ENCODE results near the gene CRYGN.
A peak's percentile ranks its signal among the peaks of the same experiment; 100 is the strongest.

Gene CRYGN, protein sequence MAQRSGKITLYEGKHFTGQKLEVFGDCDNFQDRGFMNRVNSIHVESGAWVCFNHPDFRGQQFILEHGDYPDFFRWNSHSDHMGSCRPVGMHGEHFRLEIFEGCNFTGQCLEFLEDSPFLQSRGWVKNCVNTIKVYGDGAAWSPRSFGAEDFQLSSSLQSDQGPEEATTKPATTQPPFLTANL

DNA sequence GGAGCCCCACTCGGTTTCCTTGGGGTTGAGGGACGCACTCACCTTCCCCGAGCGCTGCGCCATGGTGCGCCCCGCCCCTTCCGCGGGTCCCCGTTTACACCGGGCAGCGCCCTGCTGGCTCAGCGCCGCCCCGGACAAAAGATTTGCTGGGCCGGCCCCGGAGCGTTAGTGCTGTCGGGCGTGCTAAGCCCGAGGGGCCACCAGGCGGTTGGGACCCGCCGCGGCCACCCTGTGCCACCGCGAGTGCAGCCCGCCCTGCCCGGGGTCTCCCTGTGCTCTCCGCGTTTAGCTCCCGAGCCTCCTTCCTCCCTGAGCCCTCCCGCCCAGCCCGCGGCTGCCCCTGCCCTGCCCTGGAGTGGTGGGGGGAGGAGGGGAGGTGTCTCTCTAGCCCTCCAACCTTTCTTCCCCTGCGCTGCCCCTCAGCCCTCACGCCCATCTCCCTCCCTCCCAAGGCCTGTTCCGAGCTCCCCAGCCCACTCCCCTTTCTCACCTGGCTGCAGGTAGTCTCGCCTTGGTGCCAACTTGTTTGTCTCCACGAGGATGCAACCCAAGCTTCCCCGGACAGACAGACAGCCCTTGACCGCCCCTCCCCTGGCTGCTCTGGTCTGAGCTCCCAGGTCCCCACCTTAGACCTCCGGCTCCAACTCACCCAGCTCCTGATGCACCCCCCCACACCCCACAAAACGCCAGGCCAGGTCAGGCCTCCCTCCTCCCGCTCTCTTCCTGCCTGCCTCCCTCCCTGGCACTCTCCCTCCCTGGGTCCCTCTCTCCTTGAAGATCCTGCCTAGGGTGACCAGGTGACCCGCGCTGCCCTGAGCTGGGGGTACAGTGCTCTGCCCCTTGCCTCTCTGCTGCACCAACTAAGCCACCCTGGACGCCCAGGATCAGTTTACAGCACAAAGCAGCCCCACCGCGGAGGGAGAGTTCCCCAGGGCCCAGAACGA, at the start of gene CRYGN:
Gene CRYGN, minus strand, starts transcription at position 287 of the 944 bp plus-strand sequence. Its CDS starts 224 bp downstream, at position 63.
- no peak for DNase-seq (ENCODE audit: low spot score)

DNA sequence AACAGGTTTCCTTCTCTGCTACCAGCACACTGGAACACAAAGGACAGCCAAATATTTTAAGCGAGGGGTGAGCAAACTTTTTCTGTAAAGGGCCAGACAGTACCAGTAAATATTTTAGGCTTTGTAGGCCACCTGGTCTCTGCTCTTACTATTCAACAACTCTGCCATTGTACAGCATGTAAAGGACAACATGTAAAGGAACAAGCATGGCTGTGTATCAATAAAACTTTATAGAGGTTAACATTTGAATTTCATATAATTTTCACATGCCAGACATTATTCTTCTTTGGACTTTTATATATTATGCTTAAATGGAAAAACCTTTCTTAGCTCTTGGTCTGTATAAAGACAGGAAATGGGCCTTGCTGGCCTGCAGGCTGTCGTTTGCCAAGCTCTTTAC, 49.6 kb upstream of the CRYGN start:
- DNase-seq (ENCODE audit: low spot score), result no peak

DNA sequence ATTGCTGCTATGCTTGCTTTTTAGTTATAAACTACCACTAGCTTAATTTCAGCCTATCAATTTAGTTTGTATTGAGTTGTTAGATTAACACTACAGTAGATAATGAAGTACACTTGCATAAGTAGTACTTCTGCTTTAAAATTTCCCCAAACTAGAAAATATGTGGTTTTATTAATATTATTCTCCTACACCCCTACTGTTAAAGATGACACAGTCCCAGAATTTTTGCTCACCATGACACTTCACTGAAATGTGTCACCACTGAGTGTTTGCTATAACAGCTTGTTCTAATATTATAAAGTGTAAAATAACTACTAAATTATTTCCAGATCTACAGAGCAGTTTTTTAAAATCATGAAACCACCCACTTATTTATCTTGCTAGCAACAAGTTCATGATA, 48.2 kb upstream of the CRYGN start:
- DNase-seq (ENCODE audit: low spot score), result no peak

DNA sequence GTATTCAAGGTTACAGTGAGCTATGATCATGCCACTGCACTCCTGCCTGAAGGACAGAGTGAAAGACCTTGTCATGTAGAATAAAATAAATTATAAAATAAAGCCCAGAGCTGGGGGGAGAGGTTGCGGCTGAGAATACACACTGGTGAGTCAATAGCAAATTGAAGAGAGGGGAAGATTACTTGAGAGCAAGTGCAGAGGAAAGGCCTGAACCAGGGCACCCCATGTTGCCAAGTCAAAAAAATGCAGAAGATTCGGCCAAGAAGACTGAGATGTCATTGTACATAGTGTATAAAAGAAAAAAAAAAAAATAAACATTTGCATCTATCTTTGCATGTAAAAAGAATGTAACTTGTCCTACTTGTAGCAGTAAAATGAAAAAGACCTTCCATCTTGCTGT, 47.3 kb upstream of the CRYGN start:
- DNase-seq (ENCODE audit: low spot score), result no peak

DNA sequence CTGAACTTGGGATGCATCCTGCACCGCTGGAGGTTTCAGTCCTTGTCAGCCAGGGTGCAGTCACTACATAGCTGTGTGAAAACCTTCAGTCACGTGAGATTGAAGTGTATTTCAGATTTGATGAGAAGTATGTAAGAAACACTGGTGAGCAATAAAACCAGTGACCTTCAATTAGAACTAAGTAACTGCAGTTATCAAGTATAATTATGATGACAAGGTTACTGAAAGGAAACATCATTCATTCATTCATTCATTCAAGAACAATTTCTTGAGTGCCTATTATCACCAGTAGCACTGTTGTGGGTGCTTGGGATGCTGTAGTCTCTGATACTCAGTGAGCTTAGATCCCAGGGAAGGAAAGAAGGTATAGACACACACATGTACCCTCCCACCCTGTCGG, 46.1 kb upstream of the CRYGN start:
- no peak for DNase-seq (ENCODE audit: low spot score)

DNA sequence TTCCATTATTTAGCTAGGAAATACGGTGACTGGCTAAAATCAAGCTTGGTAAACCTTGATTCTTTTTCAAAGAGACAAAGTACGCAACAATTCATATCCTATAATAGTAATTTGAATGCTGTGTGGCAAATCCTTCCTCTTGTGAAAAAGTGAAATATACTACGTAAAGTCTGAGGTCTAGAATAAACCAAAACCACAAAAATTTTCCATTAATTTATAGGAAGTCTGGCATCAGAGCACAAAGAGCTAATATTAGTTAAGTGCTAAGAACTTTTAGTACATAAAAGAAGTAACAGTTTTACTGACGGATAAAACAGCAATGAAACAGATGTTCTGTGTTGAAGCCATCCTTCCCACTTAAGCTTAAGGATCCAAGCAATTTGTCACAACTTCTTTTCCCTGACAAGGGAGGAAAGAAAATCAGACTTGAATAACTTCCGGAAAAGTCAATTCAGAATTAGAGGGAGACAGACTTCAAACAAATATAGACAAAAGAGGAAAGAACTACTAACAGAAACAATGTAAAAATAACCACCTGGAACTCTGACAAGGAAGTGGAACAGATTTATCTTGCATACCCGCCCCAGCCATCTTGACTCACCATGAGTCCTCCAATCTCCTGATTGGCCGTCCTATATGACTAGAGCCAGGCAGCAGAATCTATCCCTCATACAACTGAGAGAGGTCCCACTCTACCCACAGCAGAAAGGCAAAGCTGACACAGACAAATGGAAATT, 45.2 kb upstream of the CRYGN start:
- DNase-seq (ENCODE audit: low spot score), result peak; percentile 81

DNA sequence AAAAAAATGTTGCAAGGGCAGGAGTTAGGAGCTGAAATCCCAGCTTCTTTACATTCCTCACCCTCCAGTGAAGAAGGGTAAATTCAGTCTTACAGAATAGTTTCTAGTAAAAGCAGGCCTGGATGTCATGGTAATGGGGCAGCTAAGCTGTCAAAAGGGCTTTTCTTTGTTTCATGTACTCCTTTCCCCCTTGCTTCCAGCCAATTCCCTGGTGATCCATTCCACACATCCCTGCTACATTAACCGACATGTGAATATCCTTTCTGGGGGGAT, 43.7 kb upstream of the CRYGN start:
- DNase-seq (ENCODE audit: low spot score), result no peak

DNA sequence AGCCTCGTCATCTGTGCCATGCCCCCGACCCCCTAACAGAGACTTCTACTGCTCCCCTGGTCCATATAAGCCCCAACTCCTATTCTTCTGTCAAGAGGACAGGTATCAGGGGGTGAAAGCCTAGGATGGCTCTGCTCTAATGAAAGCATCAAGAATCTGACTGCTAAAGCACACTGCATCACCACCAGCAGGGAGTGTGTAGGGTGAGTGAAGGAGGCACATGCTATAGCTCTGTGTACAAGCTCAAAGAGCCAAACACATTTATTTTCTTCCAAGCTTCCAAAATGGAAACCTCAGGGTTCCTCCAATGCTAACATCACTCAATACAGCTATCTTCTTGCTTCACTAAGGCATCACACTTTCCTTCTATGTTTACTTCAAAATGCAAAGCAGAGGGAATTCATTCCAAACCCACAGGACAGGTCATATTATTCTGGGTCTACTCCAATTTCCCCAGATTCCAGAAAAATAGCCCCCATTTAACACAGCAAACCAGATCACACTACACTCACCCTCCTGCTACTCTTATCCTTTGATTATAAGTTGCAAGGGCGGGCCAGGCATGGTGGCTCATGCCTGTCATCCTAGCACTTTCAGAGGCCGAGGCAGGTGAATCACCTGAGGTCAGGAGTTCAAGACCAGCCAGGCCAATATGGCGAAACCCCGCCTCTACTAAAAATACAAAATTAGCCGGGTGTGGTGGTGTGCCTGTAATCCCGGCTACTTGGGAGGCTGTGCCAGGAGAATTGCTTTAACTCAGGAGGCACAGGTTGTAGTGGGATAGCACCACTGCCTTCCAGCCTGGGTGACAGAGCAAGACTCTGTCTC, 43.2 kb upstream of the CRYGN start:
- no peak for DNase-seq (ENCODE audit: low spot score)

DNA sequence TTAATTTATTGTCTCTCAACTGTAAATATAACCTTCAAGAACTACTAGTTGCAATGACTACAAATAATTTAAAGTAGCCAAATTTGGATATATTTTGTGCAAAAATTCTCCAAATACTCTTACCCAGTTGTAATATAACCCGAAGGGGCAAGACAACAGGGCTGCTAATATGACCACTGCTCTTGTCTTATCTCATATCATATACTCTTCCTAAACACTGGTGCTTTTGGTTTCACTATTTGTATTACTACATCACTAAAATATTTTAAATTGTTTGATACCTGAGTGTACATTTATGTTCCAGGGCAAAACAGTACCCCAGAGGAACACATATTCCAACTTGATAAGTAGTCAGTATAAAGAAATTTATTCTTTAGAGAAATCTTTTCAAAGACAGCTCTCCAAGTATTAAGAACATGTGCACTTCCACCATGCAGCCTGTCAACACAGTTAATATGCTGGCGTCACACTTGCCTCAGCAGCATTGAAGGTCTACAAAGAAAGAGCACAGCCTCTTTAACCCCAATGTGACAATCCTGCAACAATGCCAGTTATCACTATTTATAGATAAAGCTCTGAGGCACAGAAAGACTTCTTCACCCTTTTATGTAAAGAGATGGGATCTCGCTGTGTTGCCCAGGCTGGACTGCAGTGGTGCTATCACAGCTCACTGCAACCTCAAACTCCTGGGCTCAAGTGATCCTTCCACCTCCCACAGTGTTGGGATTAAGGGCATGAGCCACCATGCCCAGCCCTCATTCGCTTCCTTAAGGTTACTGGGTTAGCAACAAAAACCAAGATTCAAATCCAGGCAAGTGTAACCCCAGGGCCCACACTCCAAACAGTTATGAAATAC, 41.9 kb upstream of the CRYGN start:
- DNase-seq (ENCODE audit: low spot score), result no peak

DNA sequence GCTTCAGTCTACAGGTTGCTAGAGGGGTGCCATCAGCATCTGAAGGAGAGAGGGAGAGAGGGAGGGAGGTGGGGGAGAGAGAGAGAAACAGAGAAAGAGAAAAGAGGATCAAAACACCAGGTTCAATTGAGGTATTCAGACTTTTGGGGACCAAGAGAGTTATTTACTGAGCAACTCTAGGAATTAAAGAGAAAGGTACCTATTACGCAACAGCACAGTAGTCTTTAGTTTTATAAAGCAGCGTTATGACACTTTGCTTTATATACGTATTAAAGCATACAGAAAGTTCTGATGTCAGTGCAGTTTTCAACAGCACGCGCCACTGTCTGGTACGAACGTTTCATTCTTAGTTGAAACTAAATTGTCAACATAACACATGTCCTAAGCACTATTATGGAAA, 37.9 kb upstream of the CRYGN start:
- no peak for DNase-seq (ENCODE audit: low spot score)

DNA sequence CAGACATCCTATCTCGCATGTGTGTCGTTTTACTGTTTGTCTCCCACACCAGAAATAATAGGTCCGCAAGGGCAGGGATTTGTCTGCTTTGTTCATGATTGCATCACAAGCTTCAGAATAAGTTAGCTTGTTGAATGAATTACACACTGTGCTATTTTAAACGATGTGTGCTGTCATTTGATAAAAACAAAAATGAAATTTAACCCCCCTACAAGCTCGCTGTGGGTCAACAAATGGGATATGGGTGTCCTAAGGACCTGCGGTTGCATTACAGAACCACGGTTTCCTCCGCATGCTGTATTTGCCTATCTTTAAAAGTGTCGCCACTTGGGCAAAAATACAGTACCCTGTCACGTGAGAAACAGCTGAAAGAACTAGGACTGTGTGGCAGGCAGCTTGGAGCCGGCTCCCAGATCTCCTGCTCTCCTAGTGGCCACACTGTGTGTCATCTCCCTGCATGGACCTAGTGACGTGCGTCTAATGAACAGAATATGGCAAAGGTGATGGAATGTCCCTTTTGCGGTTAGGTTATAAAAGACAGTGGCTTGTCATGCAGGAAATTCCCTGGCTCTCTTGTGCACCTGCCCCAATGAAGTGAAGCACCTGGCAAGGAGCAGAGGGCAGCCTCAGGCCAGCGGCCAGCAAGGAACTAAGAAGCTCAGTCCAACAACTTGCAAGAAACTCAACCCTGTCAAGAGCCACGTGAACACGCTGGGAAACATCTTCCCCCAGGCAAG, 32.9 kb upstream of the CRYGN start:
- DNase-seq (ENCODE audit: low spot score), result no peak

DNA sequence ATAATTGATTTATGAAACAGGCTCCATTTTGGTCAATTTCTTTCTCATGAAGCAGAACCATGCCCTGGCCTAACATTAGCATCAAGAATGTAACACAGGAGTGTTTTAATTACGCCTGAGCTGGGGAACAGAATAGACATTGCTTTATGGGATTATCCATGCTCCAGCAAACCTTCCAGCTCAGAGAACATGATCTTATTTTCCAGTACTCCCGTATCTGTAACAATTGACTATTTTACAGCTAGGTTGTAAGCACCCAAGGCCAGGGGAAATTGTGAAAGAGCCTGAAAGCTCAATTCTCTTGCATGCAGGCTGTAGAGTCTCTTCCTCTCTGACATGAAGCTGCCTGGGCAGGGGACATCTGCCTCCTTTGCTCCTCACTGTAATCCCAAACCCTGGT, 30.8 kb upstream of the CRYGN start:
- DNase-seq (ENCODE audit: low spot score), result no peak

DNA sequence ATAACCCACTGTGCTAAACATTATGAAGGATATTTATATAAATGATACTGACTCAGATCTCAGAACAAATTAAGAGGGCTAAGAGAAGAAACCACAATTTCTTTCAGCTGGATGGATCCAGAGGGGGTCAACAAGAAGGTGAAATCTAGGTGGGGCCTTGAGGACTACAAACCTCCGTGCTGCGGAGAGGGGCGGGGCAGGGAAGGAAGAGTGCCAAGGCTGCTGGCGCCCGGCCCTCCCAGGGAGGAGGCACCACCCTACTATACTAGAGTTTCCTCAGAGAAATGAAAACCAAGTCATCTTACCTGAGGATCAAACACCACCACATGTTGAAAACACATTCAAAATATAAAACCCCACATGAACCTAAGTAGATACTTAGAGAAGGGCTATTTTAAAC, 29.3 kb upstream of the CRYGN start:
- DNase-seq (ENCODE audit: low spot score), result no peak

DNA sequence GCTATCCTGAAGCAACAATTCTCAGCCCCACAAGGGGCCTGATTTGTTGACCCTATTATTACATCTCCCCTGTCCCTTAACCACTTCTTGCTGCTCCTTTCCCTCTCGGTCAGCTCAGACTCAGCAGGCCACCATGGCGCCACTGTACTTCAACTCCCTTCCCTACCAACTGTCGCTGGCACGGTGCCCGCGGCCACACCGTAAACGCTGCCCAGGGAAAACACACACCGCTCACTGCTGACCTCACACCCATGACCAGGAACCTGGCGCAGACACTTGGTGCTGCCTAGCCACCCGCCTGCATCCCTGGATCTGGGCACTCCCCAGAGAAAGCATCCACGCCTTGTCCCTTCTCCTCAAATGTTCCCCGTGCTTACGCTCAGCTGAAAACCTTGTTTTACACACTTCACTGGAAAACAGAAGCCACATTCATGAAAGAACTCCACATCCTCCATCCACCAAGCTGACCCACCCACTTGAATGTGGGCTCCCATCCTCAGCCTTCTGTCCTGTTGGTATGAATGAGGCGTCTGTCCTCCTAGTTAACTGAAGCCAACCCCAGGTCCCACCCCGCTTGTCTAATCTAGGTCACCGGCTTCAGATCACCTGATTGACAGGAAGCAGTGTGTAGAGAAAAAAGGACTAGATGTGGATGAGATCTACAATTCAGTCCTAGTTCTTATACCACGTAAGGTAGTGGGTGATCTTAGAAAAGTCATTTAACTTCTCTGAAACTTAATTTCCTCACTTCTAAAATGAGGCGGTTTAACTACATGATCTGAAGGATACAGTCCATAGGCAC, 28.5 kb upstream of the CRYGN start:
- no peak for DNase-seq (ENCODE audit: low spot score)

DNA sequence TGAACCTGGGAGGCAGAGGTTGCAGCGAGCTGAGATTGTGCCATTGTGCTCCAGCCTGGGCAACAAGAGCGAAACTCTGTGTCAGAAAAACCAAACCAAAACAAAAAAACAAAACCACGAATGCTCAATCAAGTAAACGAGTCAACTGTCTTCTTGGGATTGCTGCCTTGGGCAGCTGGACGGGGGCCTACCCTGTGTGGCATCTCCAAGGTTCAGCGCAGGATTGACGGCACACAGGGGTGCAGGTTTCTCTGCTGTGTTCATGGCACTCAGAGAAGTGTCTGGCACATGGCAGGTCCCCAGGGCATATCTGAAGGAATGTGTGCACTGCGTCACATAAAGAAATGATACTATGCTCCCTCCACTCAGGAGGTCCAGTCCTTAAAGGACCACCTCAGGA, 25.2 kb upstream of the CRYGN start:
- DNase-seq (ENCODE audit: low spot score), result no peak

DNA sequence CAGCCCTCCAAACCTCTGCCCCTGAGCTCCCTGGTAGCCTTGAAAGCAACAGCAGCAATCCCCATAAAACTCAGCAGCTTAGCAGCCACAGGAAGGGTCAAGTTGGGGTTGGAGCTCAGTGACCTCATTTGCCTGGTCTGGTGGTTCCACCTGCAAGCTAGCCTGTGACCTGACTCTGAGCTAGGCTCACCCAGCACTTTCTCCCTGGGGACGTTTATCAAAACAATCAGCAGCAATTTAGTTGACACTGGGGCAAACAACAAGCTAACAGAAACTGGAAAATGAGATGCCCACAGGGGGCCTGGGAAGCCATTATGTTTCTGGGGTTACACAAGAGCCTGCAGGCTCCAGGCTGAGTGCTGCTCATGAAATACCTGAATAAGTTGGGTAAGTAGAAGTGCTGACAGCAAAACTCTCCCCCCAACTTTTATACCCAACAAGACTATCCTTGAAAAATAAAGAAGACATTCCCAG, 22.4 kb upstream of the CRYGN start:
- no peak for DNase-seq (ENCODE audit: low spot score)

DNA sequence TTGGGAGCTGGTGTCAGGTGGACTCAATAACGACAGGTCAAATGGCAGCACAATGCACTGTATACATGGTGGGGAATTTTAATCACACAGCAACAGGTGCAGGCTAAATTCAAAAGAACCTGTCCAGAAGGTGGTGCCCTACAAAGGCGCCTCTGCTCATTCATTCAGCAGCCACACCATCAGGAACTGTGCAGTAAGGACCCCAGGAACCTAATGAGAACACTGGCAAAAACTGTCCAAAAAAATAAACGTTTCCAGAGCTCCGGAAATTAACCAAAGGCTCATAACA, 21.9 kb upstream of the CRYGN start:
- DNase-seq (ENCODE audit: low spot score), result no peak

DNA sequence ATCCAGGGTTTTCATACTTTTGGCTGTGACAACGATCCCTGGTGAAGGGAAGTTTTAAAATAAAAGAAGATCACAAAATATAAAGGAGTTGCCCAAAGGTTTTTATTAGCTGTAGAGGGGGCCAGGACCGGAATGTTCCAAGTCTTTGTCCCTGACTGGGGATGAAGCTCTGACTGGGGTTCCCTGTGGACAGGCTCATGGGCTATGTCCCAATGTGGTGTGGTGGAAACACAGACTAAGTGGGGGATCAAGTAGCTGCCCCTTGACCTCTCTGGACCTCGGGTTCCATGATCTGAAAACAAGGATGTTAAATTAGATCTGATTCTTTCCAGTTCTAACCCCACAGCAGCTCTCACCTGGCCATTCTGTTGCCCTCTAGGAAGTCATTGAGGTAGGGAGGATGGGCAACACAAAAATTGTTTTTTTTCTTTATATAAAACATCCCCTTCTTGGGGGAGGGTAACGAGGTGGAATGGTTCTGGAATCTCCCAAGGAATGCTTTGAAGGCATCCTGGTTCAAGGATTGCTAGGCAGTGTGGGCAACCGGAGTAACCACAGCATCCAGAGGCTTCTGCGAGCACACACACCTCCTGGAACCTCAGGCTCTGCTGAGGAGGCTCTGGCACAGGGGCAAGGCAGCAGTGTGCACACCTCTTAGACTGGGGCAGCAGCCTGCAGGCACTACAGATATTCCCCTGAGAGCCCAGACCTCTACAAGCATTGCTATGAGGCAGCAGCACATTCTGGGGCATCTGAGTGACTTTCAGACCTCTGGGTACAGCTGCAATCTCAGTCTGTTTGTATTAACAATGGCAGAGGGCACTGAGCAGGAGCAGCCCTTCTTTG, 21.4 kb upstream of the CRYGN start:
- no peak for DNase-seq (ENCODE audit: low spot score)

DNA sequence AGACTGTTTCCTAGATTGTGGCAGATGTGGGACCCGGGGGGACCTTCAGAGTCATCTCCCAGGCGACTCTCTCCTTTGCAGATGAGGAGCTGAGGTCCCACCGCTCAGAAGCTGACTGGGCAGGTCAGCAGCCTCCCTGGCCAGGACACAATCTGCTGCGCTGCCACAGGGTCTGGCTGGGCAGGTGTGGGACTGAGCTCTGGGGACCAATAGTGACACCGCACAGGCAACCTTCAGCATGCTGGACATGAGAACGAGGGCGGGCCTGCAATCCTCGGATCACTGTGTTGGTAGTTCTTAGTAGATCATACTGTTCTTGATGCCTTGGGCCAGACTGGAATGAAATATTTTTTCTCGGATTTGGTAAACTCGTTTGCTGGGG, 20.5 kb upstream of the CRYGN start:
- no peak for DNase-seq (ENCODE audit: low spot score)
